ENCODE data around the gene CBLL1. TPM values are rescaled to one million over a fixed set of nuclear protein-coding genes. Genes with fewer than 3 reads are reported as not detected.

Gene CBLL1
- polyA plus RNA-seq, 5 donors, result 20.5 to 30.0 (median 28.1) TPM

DNA sequence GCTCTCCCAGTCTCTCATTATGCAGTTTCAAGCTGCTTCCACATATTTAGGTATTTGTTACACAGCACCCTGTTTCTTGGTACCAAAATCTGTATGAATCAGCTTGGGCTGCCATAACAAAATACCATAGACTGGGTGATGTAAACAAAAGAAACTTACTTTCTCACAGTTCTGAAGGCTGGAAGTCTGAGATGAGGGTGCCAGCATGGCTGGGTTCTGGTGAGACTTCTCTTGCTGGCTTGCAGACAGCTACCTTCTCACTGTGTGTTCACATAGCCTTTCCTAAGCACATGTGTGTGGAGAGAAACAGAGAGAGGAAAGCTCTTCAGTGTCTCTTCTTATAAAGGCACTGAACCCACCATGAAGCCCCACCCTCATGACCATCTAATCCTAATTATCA lies 15.7 kb upstream of the CBLL1 start:
- no peak for DNase-seq

GRCh38 chr7:107742678-107743566 lies 1.0 kb upstream of the CBLL1 start:
- DNase-seq, result no peak

DNA sequence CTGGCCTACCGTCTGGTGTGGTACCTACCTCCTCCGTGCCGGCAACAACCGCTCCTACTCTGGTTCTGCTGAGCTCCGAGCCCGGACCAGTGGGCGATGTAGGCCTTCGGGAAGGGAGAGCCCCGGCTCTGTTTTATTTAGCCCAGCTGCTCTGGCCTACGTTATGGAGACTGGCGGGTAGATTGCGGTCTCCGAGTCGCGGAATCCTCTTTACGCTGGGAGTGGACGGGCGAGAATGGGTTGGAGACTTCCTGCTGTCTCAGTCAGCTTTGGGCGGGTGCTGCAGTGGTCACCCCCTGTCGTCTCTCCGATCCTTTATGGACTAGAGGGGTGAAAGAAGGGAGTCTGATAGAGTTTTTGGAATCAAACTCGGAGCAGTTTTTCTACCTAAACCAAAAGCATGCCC lies 406 bp downstream of the CBLL1 start:
- no peak for DNase-seq

DNA sequence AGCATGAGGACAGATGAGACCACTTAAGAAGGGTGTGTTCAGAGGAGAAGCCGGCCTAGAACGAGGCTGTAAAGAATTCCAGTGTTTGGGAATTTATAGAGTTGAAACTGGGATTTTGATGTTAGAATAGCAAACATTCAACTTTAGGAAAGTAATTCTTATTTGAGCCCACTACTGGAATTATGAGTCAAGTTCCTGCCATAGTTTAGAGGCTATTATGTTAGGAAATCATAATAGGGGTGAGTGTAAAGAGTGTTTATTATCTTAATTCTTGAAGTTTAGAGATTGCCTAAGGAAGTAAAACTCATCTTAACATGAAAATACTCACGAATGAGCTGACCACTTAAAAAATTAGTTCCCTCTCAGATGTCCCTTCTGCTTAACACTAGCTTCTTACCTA lies 2.1 kb downstream of the CBLL1 start:
- DNase-seq, result no peak

- DNase-seq, result no peak
Measured at GRCh38 chr7:107751113-107751512, 7.2 kb downstream of the CBLL1 start.

DNA sequence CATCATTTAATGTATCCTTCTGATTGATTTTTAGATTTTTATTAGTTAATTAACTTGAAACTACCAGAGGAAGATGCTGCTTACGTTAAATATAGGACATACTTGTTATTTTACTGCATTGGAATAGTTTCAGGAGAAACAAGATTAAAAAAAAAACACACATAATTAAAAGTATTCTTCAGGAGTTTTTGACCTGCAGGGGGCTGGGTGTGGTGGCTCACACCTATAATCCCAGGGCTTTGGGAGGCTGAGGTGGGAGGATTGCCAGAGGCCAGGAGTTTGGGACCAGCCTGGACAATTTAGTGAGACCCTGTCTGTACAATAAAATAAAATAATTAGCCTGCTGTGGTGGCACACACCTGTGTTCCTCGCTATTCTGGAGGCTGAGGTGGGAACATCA lies 10.7 kb downstream of the CBLL1 start:
- DNase-seq, result no peak

GRCh38 chr7:107758667-107759066 lies 14.7 kb downstream of the CBLL1 start:
- DNase-seq, result no peak

GRCh38 chr7:107767391-107767790 lies 23.4 kb downstream of the CBLL1 start:
- DNase-seq, result no peak

- no peak for DNase-seq
Measured at GRCh38 chr7:107768263-107768662, 24.3 kb downstream of the CBLL1 start.

- no peak for DNase-seq
Measured at GRCh38 chr7:107773027-107773426, 29.1 kb downstream of the CBLL1 start.

DNA sequence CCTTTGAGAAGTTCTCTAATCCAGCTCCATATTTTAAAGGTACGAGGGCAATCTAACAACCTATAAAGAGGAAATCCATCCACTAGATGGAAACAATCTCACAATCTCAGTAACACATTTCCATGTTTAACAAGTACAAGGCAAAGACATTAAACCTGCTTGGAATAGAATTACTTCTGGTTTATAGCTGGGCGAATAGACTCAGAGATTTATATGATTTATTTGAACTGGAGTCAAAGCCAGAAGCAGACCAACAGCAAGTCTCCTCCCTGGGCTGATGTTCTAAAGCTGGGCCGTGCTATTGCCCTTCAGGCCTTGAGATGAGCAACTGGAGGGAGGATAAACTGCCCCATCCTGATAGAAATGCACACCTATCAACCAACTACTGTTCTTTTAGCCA lies 33.8 kb downstream of the CBLL1 start:
- DNase-seq, result no peak

GRCh38 chr7:107778283-107778682 lies 34.3 kb downstream of the CBLL1 start:
- DNase-seq, result no peak

DNA sequence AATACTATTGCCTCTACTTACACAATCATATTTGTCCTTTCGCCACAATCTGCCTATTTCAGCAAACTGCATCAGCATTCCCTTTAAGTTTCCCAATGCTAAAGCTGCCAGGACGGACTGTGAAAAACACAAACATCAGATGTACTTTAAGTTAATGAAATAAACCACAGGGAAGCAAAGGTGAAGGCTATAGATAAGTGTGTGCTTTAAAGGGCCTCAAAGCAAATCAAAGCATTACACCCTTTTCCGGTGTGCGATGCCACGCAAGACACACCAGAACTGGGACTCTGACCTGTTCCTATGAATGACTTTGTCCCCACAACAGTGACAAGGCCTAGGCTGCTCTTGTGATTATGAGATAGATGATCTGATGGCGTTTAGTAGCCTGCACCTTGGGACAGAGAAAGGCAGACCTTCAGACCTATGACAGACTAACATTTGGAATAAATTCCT lies 35.7 kb downstream of the CBLL1 start:
- DNase-seq, result peak; percentile 16 to 42

DNA sequence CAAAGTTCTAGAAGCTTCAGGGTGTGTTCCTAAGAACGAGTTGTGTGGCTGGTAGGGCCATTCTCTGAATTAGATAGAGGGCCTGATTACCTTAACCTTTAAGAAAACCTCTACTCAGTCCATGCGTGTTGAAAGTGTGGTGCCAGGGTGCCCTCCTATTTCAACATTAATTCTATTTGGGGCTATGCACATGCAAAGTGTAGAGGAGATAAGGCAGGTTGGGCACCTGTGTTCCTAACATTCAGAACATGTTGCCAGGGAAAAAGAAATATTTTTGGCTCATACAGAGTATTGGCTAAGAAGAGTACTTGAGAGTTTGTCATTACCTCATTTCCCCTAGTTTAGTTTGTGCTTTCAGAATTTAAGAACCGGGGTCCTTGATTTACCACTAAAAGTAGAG lies 38.4 kb downstream of the CBLL1 start:
- no peak for DNase-seq

- no peak for DNase-seq
Measured at GRCh38 chr7:107783648-107784047, 39.7 kb downstream of the CBLL1 start.

- DNase-seq, result no peak
Measured at GRCh38 chr7:107785170-107785569, 41.2 kb downstream of the CBLL1 start.

DNA sequence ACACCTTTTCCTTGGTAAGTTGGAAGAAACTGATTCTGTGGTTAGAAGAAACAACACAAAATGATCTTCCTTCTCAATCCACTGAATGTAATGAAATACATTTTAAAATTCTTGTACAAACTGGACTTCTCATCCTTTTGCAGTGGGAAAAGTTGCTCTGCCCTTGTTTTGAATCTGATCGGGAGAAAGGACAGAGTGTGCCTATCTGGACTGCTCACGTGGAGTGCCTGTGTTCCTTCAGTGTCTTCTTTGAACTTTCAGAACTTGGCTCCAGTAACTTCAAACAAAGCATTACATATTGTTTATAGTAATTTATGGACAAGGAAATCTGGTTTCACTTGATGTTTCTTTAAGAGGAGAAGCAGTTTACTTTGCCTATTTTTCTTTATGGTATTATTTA lies 42.0 kb downstream of the CBLL1 start:
- DNase-seq, result no peak

DNA sequence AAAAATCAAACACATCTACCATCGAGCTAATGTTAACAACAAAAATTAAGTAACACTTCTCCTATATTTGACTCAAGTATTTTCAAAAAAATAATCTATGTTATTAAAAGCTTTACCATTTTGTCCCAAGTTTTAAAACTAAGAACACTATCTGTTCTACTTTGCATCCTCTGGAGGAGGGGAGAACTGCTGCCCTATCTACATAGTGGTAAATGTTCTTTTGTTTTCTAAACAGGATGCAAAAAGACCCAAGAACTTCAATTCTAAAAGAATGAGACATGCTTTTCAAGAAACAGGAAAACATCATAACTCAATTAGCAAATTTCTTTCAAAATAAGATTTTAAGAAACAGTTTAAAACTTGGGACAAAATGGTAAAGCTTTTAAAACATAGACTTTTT lies 44.3 kb downstream of the CBLL1 start:
- no peak for DNase-seq

DNA sequence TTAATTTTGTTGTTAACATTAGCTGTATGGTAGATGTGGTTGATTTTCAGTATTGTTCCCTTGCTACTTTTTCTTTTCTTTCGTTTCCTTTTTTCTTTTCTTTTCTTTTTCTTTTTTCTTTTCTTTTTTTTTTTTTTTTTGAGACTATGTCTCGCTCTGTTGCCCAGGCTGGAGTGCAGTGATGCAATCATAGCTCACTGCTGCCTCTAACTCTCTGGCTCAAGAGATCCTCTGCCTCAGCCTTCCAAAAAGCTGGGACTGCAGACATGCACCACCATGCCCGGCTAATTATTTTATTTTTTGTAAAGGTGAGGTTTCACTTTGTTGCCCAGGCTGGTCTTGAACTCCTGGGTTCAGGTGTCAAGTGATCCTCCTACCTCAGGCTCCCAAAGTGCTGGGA lies 44.7 kb downstream of the CBLL1 start:
- DNase-seq, result no peak

DNA sequence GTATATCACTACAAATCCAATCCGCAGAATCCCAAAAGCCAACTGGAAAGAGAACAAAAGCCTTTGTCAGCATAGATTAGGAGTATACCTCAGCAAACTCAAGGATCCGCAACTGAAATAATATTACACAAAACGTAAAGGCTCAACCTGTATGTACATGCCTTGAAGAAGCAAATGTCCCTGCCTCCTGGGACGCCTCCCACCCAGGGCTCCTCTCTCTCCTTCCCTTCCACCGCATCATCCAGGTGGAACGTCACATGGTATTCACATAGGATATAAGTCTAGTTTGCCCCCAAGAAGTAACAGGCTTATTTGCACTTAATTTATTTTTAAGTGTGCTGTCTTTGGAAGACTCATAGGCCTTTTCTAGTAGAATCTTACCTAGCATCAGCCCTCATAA lies 45.7 kb downstream of the CBLL1 start:
- DNase-seq, result no peak

- no peak for DNase-seq
Measured at GRCh38 chr7:107792364-107792763, 48.4 kb downstream of the CBLL1 start.

DNA sequence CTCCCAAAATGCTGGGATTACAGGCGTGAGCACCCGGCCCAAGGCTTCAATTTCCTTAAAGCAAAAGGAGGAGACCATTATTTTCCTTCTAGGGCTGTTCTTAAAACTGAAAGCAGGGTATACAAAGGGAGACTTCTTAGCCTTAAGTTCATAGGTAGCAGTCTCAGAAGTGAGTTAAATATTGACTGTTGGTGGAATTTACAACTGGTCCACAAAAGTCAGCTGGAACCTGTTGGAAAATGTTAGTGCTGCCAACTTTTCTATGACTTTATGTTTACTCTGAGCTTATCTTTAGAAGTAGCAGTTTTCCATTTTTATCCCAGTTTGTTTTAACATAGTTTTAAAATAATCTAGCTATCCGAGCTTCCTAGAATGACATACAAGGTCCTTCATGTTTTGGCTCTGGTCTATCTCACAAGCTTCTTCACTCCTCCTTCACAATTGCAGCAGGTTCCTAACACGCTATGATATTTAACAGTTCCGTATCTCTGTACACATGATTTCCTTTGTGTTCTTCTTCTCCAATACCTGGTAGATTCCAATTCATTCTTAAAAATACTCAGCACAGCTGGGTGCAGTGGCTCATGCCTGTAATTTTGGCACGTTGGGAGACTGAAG lies 55.8 kb downstream of the CBLL1 start:
- DNase-seq, result peak; percentile 33 to 45

DNA sequence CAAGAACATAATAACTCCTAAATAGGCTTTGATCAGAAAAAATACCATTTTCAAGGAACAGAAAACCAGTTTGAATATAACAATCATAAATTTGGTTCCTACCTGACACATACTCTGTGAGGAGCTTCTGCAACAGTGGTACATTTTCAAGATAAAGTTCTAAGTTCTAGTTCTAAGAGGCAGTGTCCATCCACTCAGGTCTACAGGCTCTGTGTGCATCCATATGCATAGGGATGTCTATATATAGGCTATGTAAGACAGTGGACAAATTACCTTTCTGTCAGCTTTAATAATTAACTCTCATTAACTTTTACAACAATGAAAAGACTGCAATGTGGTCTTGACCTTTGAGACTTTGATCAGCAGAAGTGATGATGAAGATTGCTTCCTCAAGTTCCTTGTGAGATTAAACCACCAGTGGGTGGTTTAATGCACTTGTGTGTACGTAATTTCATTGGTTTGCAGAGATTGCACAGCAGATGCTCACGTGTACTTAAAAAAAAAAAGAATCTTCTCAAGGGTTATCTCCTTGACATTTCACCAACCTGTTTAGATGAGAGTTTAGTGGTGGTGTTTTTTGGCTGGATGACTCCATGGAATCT lies 59.2 kb downstream of the CBLL1 start, which contains the start of gene SLC26A3:
SLC26A3 (minus strand) TSS at position 215 of the 602 bp plus-strand sequence. CDS start 8,714 bp downstream, outside the sequence.
- no peak for DNase-seq

All from right lung (tissue), 5 donors.